K562 (cell line): ENCODE data around the gene SAP30BP. TPM values are rescaled to one million over a fixed set of nuclear protein-coding genes. Genes with fewer than 3 reads are reported as not detected.

Source experiments
- ATAC-seq: fragments of 200-7000 bp; cut with Tn5 transposase; 3 replicates; pipeline ENCODE4 v1.9.1; 2020; ENCODE audit warnings: moderate library complexity
- BruUV-seq: library from RNA; stranded (reverse); fragments of 400-500 nt; replicated peaks from 2 replicates; lab custom pipeline; 2021; lab: Mats Ljungman, UMichigan
- CTCF ChIA-PET: fragments of 300-600 bp; formaldehyde crosslinking; extraction: SDS; loops from one replicate; lab custom pipeline; 2021; ENCODE audit warnings: low intra/inter-chr PET ratio; lab: Yijun Ruan, JAX
- POLR2A ChIA-PET: fragments of 300-600, 350-650 bp; sonication (Branson Sonifier 250); formaldehyde crosslinking; extraction: SDS; loops from one replicate; lab custom pipeline; 2021; ENCODE audit warnings: antibody characterized with exemption, inconsistent platforms; lab: Yijun Ruan, JAX
- DNase-seq, 4 experiments: peaks; one replicate each; pipeline versions ENCODE4 v3.0.0 to v3.0.0-alpha.2; 2011 to 2018; ENCODE audit warnings: low spot score in 3 of 4, mixed read lengths in 3 of 4; ENCODE audit errors: extremely low read depth in 1 of 4
- FAIRE-seq: peaks from 2 replicates; lab custom pipeline; 2011; peaks lifted over from hg19 to GRCh38; lab: Jason Lieb, UNC
- H2AFZ ChIP-seq: 2 replicates; pipeline ENCODE4 v1.6.0; 2011; ENCODE audit warnings: low read depth, low read length, control low read depth, inconsistent platforms
- H3K27ac ChIP-seq: fragments of 200-600 bp; 3 replicates; pipeline ENCODE4 v1.8.0; 2011; ENCODE audit warnings: low read depth, mild to moderate bottlenecking, control low read depth, inconsistent platforms, low read length, moderate library complexity, mixed read lengths; ENCODE audit errors: extremely low read depth
- H3K27me3 ChIP-seq, 2 experiments: fragments of 300-600 bp in 1 of 2; 2 replicates in 1 of 2; 3 replicates in 1 of 2; pipeline versions ENCODE4 v1.6.0 to v1.8.0; 2011; ENCODE audit warnings: inconsistent platforms in 2 of 2, low read length in 2 of 2, mild to moderate bottlenecking in 1 of 2, mixed read lengths in 1 of 2, moderate library complexity in 1 of 2; ENCODE audit not compliant: control insufficient read depth in 2 of 2, insufficient read depth in 2 of 2
- H3K36me3 ChIP-seq: fragments of 300-600 bp; 3 replicates; pipeline ENCODE4 v1.8.0; 2011; ENCODE audit warnings: mild to moderate bottlenecking, low read length, inconsistent platforms; ENCODE audit not compliant: control insufficient read depth, insufficient read depth
- H3K4me1 ChIP-seq, 2 experiments: fragments of 200-600 bp in 1 of 2; replicated peaks in 1 of 2; 2 replicates in 1 of 2; 3 replicates in 1 of 2; pipeline versions ENCODE4 v1.5.1 to v1.8.0; 2011; ENCODE audit warnings: inconsistent platforms in 2 of 2, low read length in 2 of 2, mild to moderate bottlenecking in 1 of 2, mixed read lengths in 1 of 2, moderate library complexity in 1 of 2; ENCODE audit not compliant: control insufficient read depth in 2 of 2, insufficient read depth in 2 of 2
- H3K4me2 ChIP-seq: 2 replicates; pipeline ENCODE4 v1.6.1; 2011; ENCODE audit warnings: low read length, control low read depth, inconsistent platforms, mixed read lengths; ENCODE audit not compliant: insufficient read depth
- H3K4me3 ChIP-seq: fragments of 200-600 bp; sonication (generic), shearing (Covaris generic); 2 replicates; pipeline ENCODE4 v1.5.1; 2016; ENCODE audit warnings: control low read depth, inconsistent platforms
- H3K79me2 ChIP-seq: fragments of 200-600 bp; 3 replicates; pipeline ENCODE4 v1.8.0; 2011; ENCODE audit warnings: low read length, inconsistent platforms; ENCODE audit not compliant: control insufficient read depth, insufficient read depth
- H3K9ac ChIP-seq, 2 experiments: 2 replicates each; pipeline versions ENCODE4 v1.6.0 to v1.6.1; 2011; ENCODE audit warnings: low read depth in 2 of 2, low read length in 2 of 2, control low read depth in 1 of 2, inconsistent platforms in 1 of 2, mild to moderate bottlenecking in 1 of 2, mixed read lengths in 1 of 2; ENCODE audit not compliant: insufficient read depth in 1 of 2
- H3K9me1 ChIP-seq: one replicate; pipeline ENCODE4 v1.6.0; 2011; ENCODE audit warnings: inconsistent platforms, mild to moderate bottlenecking, low read length, moderate library complexity; ENCODE audit not compliant: control insufficient read depth, insufficient read depth
- H3K9me3 ChIP-seq: replicated peaks from 2 replicates; pipeline ENCODE4 v1.5.1; 2011; ENCODE audit warnings: low read depth, low read length, inconsistent platforms; ENCODE audit not compliant: control insufficient read depth, insufficient read depth
- H4K20me1 ChIP-seq: replicated peaks from 2 replicates; pipeline ENCODE4 v1.6.1; 2011; ENCODE audit warnings: low read length, inconsistent platforms, mixed read lengths; ENCODE audit not compliant: control insufficient read depth, insufficient read depth
- BMI1 ChIP-seq: fragments of 150-350 bp; IDR thresholded peaks from 2 replicates; pipeline ENCODE4 v1.6.1; 2014; ENCODE audit warnings: low read length
- CAMTA2 ChIP-seq: fragments of 250-450 bp; sonication (Bioruptor Pico); conservative IDR thresholded peaks from 2 replicates; pipeline ENCODE4 v1.5.1; 2022
- DIDO1 ChIP-seq: fragments of 450-650 bp; IDR thresholded peaks from 2 replicates; pipeline ENCODE4 v1.6.1; 2016; ENCODE audit warnings: low read depth, missing biosample characterization, missing genetic modification characterization
- E2F3 ChIP-seq: fragments of 250-450 bp; sonication (Bioruptor Pico); IDR thresholded peaks from 2 replicates; pipeline ENCODE4 v1.4.0; 2020; ENCODE audit warnings: mild to moderate bottlenecking
- HCFC1 ChIP-seq: IDR thresholded peaks from 2 replicates; pipeline ENCODE4 v1.6.1; 2012; ENCODE audit warnings: low read depth, low read length, improper control_type of control experiment
- KDM1A ChIP-seq, 2 experiments: fragments of 450-650 bp; IDR thresholded peaks; 2 replicates each; pipeline ENCODE4 v1.6.1; 2016; ENCODE audit warnings: mild to moderate bottlenecking in 2 of 2
- KLF1 ChIP-seq: fragments of 450-650 bp; IDR thresholded peaks from 2 replicates; pipeline ENCODE4 v1.6.1; 2016; ENCODE audit warnings: missing genetic modification characterization, missing compliant biosample characterization
- NFE2L1 ChIP-seq: fragments of 450-650 bp; IDR thresholded peaks from 2 replicates; pipeline ENCODE4 v1.6.1; 2016; ENCODE audit warnings: missing genetic modification characterization, low read depth, mild to moderate bottlenecking, missing compliant biosample characterization, moderate library complexity, borderline replicate concordance
- NR2C1 ChIP-seq, 2 experiments: fragments of 450-650 bp; IDR thresholded peaks; 2 replicates each; pipeline ENCODE4 v1.6.1; 2017; ENCODE audit warnings: mild to moderate bottlenecking in 2 of 2, antibody characterized with exemption in 1 of 2, inconsistent platforms in 1 of 2, missing compliant biosample characterization in 1 of 2, missing genetic modification characterization in 1 of 2
- NR4A1 ChIP-seq, 2 experiments: fragments of 250-450 bp in 1 of 2; fragments of 450-650 bp in 1 of 2; sonication (Bioruptor Pico) in 1 of 2; IDR thresholded peaks; 2 replicates each; pipeline versions ENCODE4 v1.4.0 to v1.6.1; 2016 to 2020; ENCODE audit warnings: mild to moderate bottlenecking in 2 of 2, missing compliant biosample characterization in 1 of 2, missing genetic modification characterization in 1 of 2, moderate library complexity in 1 of 2
- PHF20 ChIP-seq: fragments of 450-650 bp; IDR thresholded peaks from 2 replicates; pipeline ENCODE4 v1.6.1; 2018; ENCODE audit not compliant: partially characterized antibody
- PTBP1 ChIP-seq: fragments of 200-400 bp; formaldehyde crosslinking; IDR thresholded peaks from 2 replicates; pipeline ENCODE4 v1.6.1; 2017; ENCODE audit warnings: low read depth, low read length
- SRF ChIP-seq, 2 experiments: fragments of 250-450, 450-650 bp in 1 of 2; sonication (Bioruptor Pico) in 1 of 2; sonication (generic) in 1 of 2; formaldehyde crosslinking; IDR thresholded peaks; 2 replicates each; pipeline versions ENCODE4 v1.5.0 to v1.5.1; 2020 to 2022; ENCODE audit warnings: mild to moderate bottlenecking in 1 of 2, missing genetic modification reagents in 1 of 2
- SRSF3 ChIP-seq: fragments of 200-400 bp; formaldehyde crosslinking; IDR thresholded peaks from 2 replicates; pipeline ENCODE4 v1.6.1; 2016; ENCODE audit warnings: mild to moderate bottlenecking, low read length, moderate library complexity; ENCODE audit not compliant: insufficient read depth
- ZKSCAN8 ChIP-seq: fragments of 200-800 bp; sonication (Bioruptor generic); IDR thresholded peaks from 2 replicates; pipeline ENCODE4 v1.6.1; 2016; ENCODE audit warnings: missing genetic modification characterization, missing compliant biosample characterization
- ZNF408 ChIP-seq: fragments of 250-450 bp; sonication (Bioruptor Pico); IDR thresholded peaks from 2 replicates; pipeline ENCODE4 v1.4.0; 2020; ENCODE audit warnings: low read depth, mild to moderate bottlenecking, moderate library complexity
- ZNF79 ChIP-seq: fragments of 250-450 bp; sonication (Bioruptor Pico); IDR thresholded peaks from 2 replicates; pipeline ENCODE4 v1.4.0; 2020; ENCODE audit warnings: low read depth, mild to moderate bottlenecking, moderate library complexity
- WGBS: fragments of 100-300 bp; shearing (Covaris generic); methylation state at CpG from one replicate; pipeline ENCODE4 v1.1.6; 2016; ENCODE audit warnings: low coverage, mixed read lengths; ENCODE audit not compliant: insufficient coverage; ENCODE audit errors: missing lambda C conversion rate; 5-methylcytosine and 5-hydroxymethylcytosine counted together
- in situ Hi-C: fragments of 300-500 bp; cut with MboI; formaldehyde crosslinking; loops from 4 replicates; pipeline ENCODE4 v1.15.0; 2018; ENCODE audit warnings: inconsistent platforms, mixed read lengths
- intact Hi-C: fragments of 100-400 bp; cut with micrococcal nuclease; formaldehyde crosslinking; loops from 2 replicates; pipeline ENCODE4 v1.14.2; 2022
- polyA plus RNA-seq, 8 experiments: library from polyadenylated mRNA; depleted of rRNA in 4 of 8; stranded (reverse) in 5 of 8; unstranded in 3 of 8; fragments of >200 nt; fragmentation: Nextera tagmentation in 2 of 8; fragmentation: Illumina TruSeq in 1 of 8; extraction: Ambion mirVana in 2 of 8; extraction: Trizol in 1 of 8; gene quantifications; 2 replicates each; pipeline versions ENCODE4 v1.2.1 to v1.2.3, GENCODE V29; 2011 to 2014; ENCODE audit warnings: inconsistent platforms in 1 of 8, missing spikeins in 1 of 8
- total RNA-seq, 7 experiments: library from RNA; depleted of rRNA in 6 of 7; stranded (reverse); fragments of >200 nt in 6 of 7; fragmentation: Illumina TruSeq in 2 of 7; extraction: Trizol in 2 of 7; gene quantifications; 2 replicates each; pipeline versions ENCODE4 v1.2.1 to v1.2.3, GENCODE V29; 2011 to 2021; ENCODE audit warnings: low replicate concordance in 1 of 7
- TF ChIP-seq, protein P1 (sequence below): sonication (generic); formaldehyde crosslinking; IDR thresholded peaks from 2 replicates; pipeline ENCODE4 v1.8.1; 2022; ENCODE audit warnings: missing genetic modification reagents
- TF ChIP-seq, protein P2 (sequence below): sonication (generic); formaldehyde crosslinking; IDR thresholded peaks from 2 replicates; pipeline ENCODE4 v1.8.0; 2022; ENCODE audit warnings: mild to moderate bottlenecking, missing genetic modification reagents

Gene SAP30BP
- total and polyA plus RNA-seq, 9 of the 15 experiments (the other 6 are each of a cell fraction or from before 2014, with no cell fraction given), result 45.3 to 154 (median 71.7) TPM

DNA sequence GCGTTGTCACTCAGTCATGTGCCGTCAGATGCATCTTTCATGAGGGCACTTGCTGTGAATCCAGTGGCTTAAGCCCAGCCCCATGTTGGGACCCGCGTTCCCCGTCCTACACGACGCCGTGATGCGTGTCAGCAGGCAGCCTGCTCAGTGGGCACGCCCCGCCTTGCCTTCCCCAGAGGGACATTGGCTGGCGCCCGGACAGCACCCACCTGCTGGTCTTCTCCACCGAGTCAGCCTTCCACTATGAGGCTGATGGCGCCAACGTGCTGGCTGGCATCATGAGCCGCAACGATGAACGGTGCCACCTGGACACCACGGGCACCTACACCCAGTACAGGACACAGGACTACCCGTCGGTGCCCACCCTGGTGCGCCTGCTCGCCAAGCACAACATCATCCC lies 62.9 kb downstream of the SAP30BP start:
- intact Hi-C loops, result no loop called here
- DNase-seq (no peak), ATAC-seq (no peak), FAIRE-seq (no peak)
- Histone ChIP-seq H2AFZ (no peak overlapping the region), H3K9ac (0 out of 4 replicates have a peak overlapping the region, but pooled peaks of 1 of the 2 experiments have one; percentile 17), H4K20me1 (no peaks in the 10 kb centered on the region), H3K4me2 (no peak overlapping the region), H3K79me2 (no peaks in the 10 kb centered on the region), H3K36me3 (no peaks in the 10 kb centered on the region), H3K9me3 (no peaks in the 10 kb centered on the region), H3K4me1 (peaks cover 0 to 35% of the 10 kb centered on the region in 2 experiments; a peak in 2 of 5 replicates), H3K9me1 (no peaks in the 10 kb centered on the region), H3K4me3 (no peak overlapping the region), H3K27ac (no peak overlapping the region), H3K27me3 (peaks cover 12 to 47% of the 10 kb centered on the region in 2 experiments; a peak in 4 of 5 replicates)
- ChIA-PET POLR2A (interaction anchor here (1.0 to 2.4 kb wide), 4 partner anchors 9 to 97 kb away, joined by 3 to 12 read pairs (median 5); partner anchors contain the start of gene SMIM5), CTCF (no interaction called here)
- in situ Hi-C loops, result no loop called here
- BruUV-seq, result no TSS peak
- WGBS, result 17% methylated on average over 22 of the region's 24 CpGs
- TF ChIP-seq NFE2L1 (tag) (no peak), NR2C1 (IDR thresholded peaks at IDR 0.05) (no peak), NR2C1 (tag; IDR thresholded peaks at IDR 0.05) (no peak), DIDO1 (tag) (no peak), KLF1 (tag) (no peak), PTBP1 (no peak), PHF20 (no peak), HCFC1 (no peak), E2F3 (no peak), ZNF79 (CRISPR knock-in tag) (no peak), KDM1A (IDR thresholded peaks at IDR 0.05) (no peak), BMI1 (no peak), SRSF3 (no peak), CAMTA2 (CRISPR knock-in tag) (no peak), ZNF408 (CRISPR knock-in tag) (no peak), ZKSCAN8 (CRISPR knock-in tag) (no peak), SRF (CRISPR knock-in tag; IDR thresholded peaks at IDR 0.05) (no peak), NR4A1 (CRISPR knock-in tag; IDR thresholded peaks at IDR 0.05) (no peak), NR4A1 (tag; IDR thresholded peaks at IDR 0.05) (no peak)
- TF ChIP-seq, protein P1, sequence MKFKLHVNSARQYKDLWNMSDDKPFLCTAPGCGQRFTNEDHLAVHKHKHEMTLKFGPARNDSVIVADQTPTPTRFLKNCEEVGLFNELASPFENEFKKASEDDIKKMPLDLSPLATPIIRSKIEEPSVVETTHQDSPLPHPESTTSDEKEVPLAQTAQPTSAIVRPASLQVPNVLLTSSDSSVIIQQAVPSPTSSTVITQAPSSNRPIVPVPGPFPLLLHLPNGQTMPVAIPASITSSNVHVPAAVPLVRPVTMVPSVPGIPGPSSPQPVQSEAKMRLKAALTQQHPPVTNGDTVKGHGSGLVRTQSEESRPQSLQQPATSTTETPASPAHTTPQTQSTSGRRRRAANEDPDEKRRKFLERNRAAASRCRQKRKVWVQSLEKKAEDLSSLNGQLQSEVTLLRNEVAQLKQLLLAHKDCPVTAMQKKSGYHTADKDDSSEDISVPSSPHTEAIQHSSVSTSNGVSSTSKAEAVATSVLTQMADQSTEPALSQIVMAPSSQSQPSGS (CRISPR knock-in tag), result no peak
- TF ChIP-seq, protein P2, sequence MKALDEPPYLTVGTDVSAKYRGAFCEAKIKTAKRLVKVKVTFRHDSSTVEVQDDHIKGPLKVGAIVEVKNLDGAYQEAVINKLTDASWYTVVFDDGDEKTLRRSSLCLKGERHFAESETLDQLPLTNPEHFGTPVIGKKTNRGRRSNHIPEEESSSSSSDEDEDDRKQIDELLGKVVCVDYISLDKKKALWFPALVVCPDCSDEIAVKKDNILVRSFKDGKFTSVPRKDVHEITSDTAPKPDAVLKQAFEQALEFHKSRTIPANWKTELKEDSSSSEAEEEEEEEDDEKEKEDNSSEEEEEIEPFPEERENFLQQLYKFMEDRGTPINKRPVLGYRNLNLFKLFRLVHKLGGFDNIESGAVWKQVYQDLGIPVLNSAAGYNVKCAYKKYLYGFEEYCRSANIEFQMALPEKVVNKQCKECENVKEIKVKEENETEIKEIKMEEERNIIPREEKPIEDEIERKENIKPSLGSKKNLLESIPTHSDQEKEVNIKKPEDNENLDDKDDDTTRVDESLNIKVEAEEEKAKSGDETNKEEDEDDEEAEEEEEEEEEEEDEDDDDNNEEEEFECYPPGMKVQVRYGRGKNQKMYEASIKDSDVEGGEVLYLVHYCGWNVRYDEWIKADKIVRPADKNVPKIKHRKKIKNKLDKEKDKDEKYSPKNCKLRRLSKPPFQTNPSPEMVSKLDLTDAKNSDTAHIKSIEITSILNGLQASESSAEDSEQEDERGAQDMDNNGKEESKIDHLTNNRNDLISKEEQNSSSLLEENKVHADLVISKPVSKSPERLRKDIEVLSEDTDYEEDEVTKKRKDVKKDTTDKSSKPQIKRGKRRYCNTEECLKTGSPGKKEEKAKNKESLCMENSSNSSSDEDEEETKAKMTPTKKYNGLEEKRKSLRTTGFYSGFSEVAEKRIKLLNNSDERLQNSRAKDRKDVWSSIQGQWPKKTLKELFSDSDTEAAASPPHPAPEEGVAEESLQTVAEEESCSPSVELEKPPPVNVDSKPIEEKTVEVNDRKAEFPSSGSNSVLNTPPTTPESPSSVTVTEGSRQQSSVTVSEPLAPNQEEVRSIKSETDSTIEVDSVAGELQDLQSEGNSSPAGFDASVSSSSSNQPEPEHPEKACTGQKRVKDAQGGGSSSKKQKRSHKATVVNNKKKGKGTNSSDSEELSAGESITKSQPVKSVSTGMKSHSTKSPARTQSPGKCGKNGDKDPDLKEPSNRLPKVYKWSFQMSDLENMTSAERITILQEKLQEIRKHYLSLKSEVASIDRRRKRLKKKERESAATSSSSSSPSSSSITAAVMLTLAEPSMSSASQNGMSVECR, result no peak
